ENCODE results near the gene CLK2. TPM values are rescaled to one million over a fixed set of nuclear protein-coding genes. Genes with fewer than 3 reads are reported as not detected.

Gene CLK2
- total and polyA plus RNA-seq, 2 of the 13 experiments (the other 11 are each of a cell fraction or from before 2014, with no cell fraction given) = 20.1 to 73.5 TPM

DNA sequence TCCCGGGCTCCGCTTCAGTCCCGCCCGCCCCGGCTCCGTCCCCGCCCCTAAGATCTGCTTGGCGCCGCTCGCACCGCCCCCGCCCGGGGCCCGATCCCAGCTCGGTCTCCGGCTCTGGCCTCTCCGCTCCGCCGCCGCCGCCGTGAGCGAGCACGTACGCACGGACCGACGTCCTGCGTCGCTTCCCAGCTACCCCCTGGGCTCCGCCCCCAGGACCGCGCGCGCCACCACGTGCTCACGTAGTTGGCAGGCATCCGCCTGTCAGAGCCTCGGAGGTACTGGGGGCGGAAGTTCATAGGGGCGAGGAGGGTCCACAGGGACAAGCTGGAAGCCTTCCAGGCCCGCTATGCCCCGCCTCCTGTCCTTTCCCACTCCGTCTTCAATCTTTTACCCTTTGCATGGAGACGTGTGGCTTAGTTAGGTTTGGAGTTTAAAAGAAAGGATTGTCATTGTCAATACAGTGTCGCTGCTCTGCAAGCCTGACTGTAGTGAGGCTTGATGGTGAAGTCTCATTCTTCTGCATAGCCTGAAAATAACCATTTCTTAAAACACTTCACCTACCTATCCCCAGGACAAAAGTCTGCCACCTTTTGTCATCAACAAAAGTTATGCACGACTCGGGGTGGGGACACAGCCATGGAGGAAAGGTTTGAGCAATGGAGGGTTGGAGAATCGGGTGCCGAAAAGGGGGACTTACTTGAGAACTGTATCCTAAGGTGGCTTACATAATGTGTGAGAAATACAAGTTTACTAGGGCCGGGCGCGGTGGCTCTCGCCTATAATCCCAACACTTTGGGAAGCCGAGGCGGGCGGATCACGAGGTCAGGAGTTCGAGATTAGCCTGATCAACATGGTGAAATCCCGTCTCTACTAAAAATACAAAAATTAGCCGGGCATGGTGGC lies at the start of gene CLK2 (continued):
- TF ChIP-seq, protein P1, sequence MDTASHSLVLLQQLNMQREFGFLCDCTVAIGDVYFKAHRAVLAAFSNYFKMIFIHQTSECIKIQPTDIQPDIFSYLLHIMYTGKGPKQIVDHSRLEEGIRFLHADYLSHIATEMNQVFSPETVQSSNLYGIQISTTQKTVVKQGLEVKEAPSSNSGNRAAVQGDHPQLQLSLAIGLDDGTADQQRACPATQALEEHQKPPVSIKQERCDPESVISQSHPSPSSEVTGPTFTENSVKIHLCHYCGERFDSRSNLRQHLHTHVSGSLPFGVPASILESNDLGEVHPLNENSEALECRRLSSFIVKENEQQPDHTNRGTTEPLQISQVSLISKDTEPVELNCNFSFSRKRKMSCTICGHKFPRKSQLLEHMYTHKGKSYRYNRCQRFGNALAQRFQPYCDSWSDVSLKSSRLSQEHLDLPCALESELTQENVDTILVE (CRISPR knock-in tag; IDR thresholded peaks at IDR 0.05) = peak; percentile 93
- TF ChIP-seq ZNF563 (CRISPR knock-in tag; IDR thresholded peaks at IDR 0.05) (0 out of 2 replicates have a peak, but pooled peaks have one; percentile 64), ZNF20 (CRISPR knock-in tag; IDR thresholded peaks at IDR 0.05) (no peak), XRCC5 (optimal IDR thresholded peaks at IDR 0.05; ENCODE audit: low read length) (peak; percentile 54), ZNF839 (CRISPR knock-in tag; IDR thresholded peaks at IDR 0.05; ENCODE audit: borderline replicate concordance) (no peak), GATA4 (IDR thresholded peaks at IDR 0.05; ENCODE audit: borderline replicate concordance, low read depth) (peak; percentile 30; the same call in 1 of the 2 replicates), MIXL1 (CRISPR knock-in tag; IDR thresholded peaks at IDR 0.05) (0 out of 2 replicates have a peak, but pooled peaks have one; percentile 43), RORA (CRISPR knock-in tag; IDR thresholded peaks at IDR 0.05) (no peak), DNMT3B (CRISPR knock-in tag; conservative IDR thresholded peaks at IDR 0.05) (no peak), ELF3 (CRISPR knock-in tag; IDR thresholded peaks at IDR 0.05) (peak; percentile 78), SPEN (CRISPR knock-in tag; IDR thresholded peaks at IDR 0.05; ENCODE audit: low read depth) (peak; percentile 98), HNRNPK (IDR thresholded peaks at IDR 0.05; ENCODE audit: low read depth, low read length, poor library complexity, severe bottlenecking) (peak; percentile 41), POLR2AphosphoS2 (IDR thresholded peaks at IDR 0.05; ENCODE audit: low read depth, low read length) (no peak), PRMT3 (CRISPR knock-in tag; IDR thresholded peaks at IDR 0.05; ENCODE audit: borderline replicate concordance, low read depth) (no peak), ZNF878 (CRISPR knock-in tag; IDR thresholded peaks at IDR 0.05) (peak; percentile 82), SKI (IDR thresholded peaks at IDR 0.05; ENCODE audit: partially characterized antibody) (peak; percentile 57), YEATS2 (CRISPR knock-in tag; IDR thresholded peaks at IDR 0.05; ENCODE audit: borderline replicate concordance) (peak; percentile 96), ZNF33A (CRISPR knock-in tag; IDR thresholded peaks at IDR 0.05; ENCODE audit: borderline replicate concordance) (no peak), ZBTB7B (CRISPR knock-in tag; IDR thresholded peaks at IDR 0.05) (0 out of 2 replicates have a peak, but pooled peaks have one; percentile 59), GATAD2A (CRISPR knock-in tag; IDR thresholded peaks at IDR 0.05) (peak; percentile 66), FOXA3 (CRISPR knock-in tag; IDR thresholded peaks at IDR 0.05) (peak; percentile 52; the same call in 1 of the 2 replicates), RXRA (CRISPR knock-in tag; IDR thresholded peaks at IDR 0.05) (peak; percentile 83), ZSCAN20 (CRISPR knock-in tag; IDR thresholded peaks at IDR 0.05; ENCODE audit: borderline replicate concordance) (no peak)
- TF ChIP-seq, protein P2, sequence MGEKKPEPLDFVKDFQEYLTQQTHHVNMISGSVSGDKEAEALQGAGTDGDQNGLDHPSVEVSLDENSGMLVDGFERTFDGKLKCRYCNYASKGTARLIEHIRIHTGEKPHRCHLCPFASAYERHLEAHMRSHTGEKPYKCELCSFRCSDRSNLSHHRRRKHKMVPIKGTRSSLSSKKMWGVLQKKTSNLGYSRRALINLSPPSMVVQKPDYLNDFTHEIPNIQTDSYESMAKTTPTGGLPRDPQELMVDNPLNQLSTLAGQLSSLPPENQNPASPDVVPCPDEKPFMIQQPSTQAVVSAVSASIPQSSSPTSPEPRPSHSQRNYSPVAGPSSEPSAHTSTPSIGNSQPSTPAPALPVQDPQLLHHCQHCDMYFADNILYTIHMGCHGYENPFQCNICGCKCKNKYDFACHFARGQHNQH (CRISPR knock-in tag; IDR thresholded peaks at IDR 0.05) = peak; percentile 74
- TF ChIP-seq, protein P3, sequence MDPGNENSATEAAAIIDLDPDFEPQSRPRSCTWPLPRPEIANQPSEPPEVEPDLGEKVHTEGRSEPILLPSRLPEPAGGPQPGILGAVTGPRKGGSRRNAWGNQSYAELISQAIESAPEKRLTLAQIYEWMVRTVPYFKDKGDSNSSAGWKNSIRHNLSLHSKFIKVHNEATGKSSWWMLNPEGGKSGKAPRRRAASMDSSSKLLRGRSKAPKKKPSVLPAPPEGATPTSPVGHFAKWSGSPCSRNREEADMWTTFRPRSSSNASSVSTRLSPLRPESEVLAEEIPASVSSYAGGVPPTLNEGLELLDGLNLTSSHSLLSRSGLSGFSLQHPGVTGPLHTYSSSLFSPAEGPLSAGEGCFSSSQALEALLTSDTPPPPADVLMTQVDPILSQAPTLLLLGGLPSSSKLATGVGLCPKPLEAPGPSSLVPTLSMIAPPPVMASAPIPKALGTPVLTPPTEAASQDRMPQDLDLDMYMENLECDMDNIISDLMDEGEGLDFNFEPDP (CRISPR knock-in tag; conservative IDR thresholded peaks at IDR 0.05) = 0 out of 2 replicates have a peak, but pooled peaks have one; percentile 33
- TF ChIP-seq, protein P4, sequence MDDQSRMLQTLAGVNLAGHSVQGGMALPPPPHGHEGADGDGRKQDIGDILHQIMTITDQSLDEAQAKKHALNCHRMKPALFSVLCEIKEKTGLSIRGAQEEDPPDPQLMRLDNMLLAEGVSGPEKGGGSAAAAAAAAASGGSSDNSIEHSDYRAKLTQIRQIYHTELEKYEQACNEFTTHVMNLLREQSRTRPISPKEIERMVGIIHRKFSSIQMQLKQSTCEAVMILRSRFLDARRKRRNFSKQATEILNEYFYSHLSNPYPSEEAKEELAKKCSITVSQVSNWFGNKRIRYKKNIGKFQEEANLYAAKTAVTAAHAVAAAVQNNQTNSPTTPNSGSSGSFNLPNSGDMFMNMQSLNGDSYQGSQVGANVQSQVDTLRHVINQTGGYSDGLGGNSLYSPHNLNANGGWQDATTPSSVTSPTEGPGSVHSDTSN (CRISPR knock-in tag; IDR thresholded peaks at IDR 0.05; ENCODE audit: borderline replicate concordance) = no peak

Measured in HepG2 (cell line).